Stimulated activated CD4-positive, alpha-beta T cell treated with anti-CD3 and anti-CD28 coated beads, Interleukin-4, amount 100 ng/mL, for 4 hours (primary cell): ENCODE measurements around the gene STRADA.

Experiments used
- DNase-seq, 2 experiments: peaks; one replicate each; pipeline ENCODE4 v3.0.0-alpha.2; 2020

The STRADA gene

DNA sequence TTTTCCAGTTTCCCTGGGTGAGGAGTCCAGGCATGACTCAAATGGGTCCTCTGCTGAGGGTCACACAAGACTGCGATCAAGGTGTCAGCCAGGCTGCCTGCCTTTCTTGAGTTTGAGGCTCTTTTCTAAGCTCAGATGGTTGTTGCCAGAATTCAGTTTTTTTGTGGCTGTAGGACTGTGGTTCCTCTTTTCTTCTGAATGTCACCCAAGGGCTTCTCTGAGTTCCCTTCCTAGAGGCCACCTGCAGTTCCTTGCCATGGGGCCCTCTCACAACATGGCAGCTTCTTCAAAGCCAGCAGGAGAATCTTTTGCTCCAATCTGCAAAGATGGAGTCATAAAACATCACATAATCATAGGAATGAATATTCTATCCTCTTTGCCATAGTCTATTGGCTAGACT is 59.2 kb downstream of the STRADA start:
- no peak for DNase-seq

DNA sequence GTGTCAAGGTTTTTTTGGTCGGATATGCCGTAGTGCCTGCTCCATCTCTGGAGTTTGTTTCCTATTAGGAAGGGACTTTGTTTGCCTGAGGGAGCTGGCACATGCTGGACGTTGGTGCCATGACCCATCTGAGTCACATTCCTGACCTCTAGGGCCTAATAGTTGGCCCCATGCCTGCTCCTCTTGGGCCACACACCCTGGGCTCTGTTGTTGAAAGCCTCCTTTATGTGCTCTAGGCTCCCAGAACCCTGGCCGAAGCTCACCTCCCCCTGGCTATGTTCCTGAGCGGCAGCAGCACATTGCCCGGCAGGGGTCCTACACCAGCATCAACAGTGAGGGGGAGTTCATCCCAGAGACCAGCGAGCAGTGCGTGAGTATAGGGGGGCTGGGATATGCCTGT is 60.1 kb downstream of the STRADA start:
- DNase-seq: no peak

DNA sequence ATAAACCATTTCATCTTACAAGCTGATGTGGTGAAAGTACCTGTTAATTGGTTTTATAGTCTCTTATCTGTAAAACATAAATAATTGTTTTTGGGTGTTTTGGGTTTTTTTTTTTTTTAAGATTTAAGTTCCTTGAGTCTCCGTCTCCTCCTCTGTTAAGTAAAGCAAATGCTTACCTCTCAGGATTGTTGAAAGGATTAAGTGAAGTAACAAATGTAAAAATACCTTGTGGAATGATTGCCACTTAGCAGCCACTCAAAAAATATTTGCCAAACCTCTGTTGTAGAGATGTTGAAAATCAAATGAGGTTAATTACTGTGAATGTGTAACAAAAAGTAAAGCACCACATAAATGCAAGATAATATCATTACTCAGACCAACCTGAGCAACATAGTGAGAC is 60.9 kb downstream of the STRADA start:
- DNase-seq: no peak

DNA sequence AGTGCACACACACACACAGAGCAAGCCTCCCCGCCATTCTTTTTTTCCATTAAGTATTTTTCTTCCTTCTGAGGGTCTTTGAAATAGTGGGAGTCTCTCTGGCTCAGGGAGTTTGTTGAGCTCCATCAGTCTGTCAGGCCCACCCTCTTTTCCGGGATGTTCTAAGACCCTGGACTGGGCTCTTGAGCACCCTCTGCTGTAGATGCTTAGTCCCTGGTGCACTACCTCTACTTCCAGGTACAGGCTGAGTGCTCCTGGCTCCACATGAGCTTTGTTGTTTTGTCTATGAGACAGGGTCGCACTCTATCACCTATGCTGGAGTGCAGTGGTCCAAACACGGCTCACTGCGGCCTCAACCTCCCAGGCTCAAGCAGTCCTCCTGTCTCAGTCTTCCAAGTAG is 62.4 kb downstream of the STRADA start:
- no peak for DNase-seq

DNA sequence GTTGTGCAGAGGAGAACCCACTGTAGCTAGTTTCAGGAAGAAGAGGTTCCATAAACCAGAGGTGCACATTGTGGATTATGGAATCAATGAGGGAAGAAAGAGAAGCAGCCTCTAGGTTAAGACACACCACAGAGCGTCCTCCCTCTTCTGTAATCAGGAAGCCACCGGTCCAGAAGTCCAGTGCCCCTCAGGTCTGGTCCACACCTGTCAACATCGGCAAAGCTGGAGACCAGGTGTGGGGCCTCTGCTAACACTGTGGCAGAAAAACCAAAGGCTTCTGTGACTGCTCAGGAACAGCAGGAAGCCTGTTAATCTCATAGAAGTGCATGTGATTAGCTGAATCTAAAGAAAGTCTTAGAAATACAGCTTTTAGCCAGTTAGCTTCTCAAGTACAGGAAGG is 65.0 kb downstream of the STRADA start:
- DNase-seq: no peak

DNA sequence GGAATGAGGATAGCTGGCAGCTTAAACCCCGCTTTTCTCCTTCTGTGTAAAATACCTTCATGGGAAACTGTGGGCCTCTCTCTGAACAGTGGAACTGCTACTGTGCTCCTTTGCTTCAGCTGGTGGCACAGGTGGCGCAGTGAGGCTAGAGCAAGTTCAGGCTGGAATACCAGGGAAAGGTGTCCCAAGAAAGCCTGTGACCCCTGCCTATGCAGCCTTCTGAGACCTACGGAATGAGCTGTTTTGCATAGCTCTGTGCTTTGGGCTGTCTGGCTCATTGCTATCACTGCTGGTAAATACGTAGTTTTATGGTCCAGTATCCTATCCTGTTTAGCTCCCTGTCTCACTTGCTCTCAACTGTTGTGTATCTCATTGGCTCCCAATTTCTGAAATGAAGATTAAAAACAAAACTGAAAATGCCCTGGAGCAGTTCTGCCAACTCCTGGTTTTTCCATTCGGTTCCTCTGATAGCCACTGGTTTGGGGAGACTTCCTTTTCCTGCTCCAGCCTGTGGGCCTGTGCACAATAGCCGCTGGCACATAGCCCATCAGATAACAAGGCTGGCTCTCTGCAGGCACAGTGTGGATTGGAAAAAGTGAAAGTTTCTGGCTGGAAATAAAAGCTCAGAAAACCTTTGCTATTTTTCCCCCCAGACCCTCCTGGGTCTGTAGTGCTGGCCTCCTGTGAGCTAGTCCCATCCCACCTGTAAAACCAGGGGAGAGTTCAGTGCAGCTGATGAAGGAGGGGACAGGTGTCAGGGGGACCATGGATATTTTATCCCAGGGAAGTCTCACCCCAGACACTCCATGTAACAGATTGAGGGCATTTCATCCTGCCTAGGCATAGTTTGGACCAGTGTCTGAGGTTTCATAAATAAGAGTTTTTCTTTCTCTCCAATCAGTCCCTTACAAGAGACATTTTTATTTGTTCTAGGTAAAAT is 65.7 kb downstream of the STRADA start:
- DNase-seq: no peak

DNA sequence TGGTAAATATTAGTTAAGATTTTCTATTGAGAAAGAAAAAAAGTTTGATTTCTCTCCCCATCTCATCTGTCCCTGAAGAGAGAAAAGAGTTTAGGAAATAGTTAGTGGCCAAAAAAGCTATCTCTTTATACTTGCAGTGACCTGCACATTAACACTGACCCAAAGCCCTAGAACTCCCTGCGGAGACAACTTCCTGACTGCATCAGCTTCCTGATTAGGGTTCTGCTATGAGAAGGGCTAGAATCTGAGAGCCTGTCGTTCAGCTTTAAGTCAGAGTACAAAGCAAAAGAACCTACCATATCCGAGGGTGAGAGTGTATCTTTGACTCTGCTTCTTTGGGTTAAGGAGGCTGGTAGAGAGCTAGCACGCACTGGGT is 66.4 kb downstream of the STRADA start:
- DNase-seq: no peak

DNA sequence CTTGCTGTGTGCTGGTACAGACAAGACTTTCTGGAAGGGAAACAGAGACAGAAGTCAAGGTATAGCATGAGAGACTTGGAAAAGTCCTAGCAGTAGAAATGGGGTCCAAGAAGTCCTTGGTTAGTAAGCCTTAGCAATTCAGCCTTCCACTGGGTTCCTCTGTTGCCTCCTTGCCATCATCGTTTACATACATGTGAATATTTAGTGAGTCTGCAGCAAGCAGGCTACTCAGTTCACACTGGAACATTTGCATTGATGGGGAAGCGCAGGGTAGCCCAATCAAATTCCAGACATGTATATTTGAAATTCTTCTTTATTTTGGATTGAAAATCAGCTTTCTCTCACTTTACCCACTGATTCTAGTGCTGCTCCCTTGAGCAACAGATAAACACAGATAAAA is 68.7 kb downstream of the STRADA start:
- DNase-seq: no peak

DNA sequence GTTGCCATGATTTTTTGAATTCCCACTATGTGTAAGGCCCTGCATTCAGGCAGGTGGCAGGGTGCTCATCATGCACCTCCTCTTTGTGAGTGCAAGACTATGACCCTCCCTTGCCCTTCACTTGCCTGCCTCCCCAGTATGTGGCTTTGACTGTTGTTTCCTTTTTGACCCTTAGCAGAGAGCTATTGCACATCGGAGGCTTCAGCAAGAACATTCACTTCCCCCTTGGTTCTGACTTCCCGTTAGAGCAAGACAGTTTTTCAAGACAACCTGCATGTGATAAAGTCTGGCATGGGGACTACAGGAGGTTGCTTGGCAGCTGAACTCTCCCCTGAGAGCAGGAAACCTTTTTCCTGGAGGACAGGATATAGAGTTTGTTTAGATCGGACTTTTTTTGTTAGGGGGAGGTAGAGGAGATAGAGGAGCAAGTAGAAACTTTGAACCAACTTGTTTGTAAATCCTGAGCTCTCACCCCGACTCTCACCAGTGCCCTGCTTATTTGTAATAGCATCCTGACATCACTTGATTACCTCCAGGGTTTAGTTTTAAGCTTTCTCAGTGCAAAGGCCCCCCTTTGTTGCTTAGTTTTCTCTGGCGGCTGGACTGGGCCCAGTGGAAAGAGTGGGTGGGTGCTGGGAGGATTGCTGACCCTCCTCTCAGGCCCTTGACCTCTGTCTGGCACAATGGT is 75.9 kb downstream of the STRADA start:
- DNase-seq: no peak

DNA sequence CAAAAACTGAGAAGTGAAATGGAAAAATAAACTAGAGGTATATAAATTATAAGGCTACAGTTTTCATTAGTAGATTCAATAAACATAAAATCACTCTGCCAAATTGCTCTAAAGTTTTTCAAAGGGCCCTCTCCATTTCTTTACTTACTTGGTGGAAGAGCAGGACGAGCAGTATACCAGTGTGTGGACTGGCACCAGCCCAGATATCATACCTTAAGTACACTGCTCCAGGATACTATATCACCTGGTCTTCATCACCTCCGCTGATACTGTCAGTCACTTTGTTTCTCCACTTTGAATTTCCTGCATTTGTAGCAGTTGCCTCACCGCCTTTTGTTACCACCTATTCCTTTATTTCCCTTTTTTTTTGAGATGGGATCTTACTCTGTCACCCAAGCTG is 81.7 kb downstream of the STRADA start:
- no peak for DNase-seq

DNA sequence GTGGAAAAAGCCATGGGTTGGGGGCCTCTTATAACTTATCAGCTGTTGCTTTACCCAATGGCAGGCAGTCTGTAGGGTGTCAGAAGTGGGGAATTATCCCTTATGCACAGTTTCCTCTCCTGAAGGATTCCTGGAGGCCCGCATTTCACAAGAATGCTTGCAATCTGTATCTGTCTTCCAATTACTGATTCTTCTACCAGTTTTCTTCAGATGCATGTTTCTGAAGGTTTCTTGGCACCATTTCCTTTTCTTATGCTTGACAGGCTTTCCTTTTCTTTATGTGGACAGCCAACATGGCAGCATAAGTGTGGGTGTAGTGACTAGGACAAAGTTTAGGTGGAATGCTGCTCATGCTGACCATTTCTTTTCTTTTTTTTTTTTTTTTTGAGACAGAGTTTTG is 83.2 kb downstream of the STRADA start:
- DNase-seq: no peak

DNA sequence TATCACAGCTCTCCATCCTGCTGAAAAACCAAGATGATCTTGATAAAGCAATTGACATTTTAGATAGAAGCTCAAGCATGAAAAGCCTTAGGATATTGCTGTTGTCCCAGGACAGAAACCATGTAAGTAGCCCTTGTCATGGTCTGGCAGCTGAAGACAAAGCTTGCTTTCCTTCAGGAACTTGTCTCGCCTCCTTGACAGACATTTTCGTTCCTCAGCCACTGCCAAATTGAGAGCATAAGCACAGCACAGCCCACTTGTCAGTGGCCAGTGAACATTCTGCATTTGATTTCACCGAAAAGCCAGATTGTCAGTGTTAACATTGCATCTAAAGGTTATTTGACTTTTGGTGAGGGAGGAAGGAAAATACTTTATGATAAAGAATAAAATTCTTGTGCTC is 83.8 kb downstream of the STRADA start:
- DNase-seq: no peak

DNA sequence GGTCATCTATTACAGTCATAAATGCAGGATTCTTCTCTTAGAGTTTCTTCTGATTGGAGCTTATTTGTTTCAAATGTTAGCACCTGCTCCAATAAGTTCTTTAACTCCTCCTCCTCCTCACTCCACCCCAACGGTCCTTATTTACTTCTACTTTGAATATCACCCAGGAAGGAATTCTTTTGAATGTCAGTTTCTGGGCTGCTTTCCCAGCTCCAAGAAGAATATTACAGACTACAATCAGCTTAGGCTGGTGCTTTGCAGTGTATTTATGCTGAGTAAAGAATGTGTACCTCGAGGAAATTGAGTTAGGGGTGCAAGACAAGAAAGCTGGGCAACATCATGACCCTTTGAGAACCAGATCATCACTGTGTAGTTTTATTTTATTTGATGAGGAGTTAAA is 88.5 kb downstream of the STRADA start:
- no peak for DNase-seq
